Body of pancreas (tissue), 4 donors: ENCODE measurements around the gene RAB12.

Experiments
- POLR2A ChIP-seq, 3 donors: fragments of 450-650 bp; IDR thresholded peaks; one replicate each; pipeline ENCODE4 v1.6.1; 2016; ENCODE audit warnings: antibody characterized with exemption in 3 of 3, mild to moderate bottlenecking in 2 of 3
- TF ChIP-seq, protein P1 (sequence below), 7 experiments: fragments of 450-650 bp in 4 of 7; fragments of 200-600 bp in 3 of 7; sonication (generic) in 3 of 7; IDR thresholded peaks; one replicate each; pipeline ENCODE4 v1.5.1; 2016 to 2019; ENCODE audit warnings: antibody characterized with exemption in 7 of 7

DNA sequence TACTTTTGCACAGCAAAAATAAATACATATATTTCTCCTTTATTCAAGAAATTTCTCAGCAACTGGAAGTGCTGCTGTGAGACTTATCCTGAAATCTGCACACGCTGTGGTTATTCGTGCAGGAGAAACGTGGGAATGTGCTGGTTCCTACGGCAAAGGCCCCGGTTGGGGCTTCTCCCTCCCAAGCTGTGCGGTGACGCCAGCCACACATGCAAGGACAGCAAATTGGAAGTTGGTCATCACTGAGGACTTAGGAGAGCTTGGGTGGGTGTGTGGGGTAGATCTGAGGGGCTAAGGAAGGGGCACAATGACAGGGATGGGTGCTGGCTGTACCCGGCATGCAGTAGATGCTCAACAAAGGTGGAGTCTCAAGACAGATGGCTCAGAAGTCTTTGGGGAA, 79.6 kb downstream of the RAB12 start:
- TF ChIP-seq, protein P1, sequence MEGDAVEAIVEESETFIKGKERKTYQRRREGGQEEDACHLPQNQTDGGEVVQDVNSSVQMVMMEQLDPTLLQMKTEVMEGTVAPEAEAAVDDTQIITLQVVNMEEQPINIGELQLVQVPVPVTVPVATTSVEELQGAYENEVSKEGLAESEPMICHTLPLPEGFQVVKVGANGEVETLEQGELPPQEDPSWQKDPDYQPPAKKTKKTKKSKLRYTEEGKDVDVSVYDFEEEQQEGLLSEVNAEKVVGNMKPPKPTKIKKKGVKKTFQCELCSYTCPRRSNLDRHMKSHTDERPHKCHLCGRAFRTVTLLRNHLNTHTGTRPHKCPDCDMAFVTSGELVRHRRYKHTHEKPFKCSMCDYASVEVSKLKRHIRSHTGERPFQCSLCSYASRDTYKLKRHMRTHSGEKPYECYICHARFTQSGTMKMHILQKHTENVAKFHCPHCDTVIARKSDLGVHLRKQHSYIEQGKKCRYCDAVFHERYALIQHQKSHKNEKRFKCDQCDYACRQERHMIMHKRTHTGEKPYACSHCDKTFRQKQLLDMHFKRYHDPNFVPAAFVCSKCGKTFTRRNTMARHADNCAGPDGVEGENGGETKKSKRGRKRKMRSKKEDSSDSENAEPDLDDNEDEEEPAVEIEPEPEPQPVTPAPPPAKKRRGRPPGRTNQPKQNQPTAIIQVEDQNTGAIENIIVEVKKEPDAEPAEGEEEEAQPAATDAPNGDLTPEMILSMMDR (IDR thresholded peaks at IDR 0.05) = no peak
- no peak for TF ChIP-seq POLR2A (IDR thresholded peaks at IDR 0.05)
